A549 (cell line): ENCODE data around the gene BLCAP. TPM values are rescaled to one million over a fixed set of nuclear protein-coding genes. Genes with fewer than 3 reads are reported as not detected.

Experiments
- ATAC-seq, 2 experiments: fragments of 200-7000 bp in 1 of 2; fragments of >200 bp in 1 of 2; cut with Nextera tagmentation in 1 of 2; cut with Tn5 transposase in 1 of 2; 3 replicates each; pipeline versions ENCODE4 v1.8.0 to v1.9.1; 2018 to 2020; ENCODE audit warnings: mild to moderate bottlenecking in 1 of 2, moderate library complexity in 1 of 2
- CTCF ChIA-PET: fragments of 300-600 bp; sonication (Branson Sonifier 250); formaldehyde crosslinking; extraction: SDS; loops from one replicate; lab custom pipeline; 2021; ENCODE audit warnings: antibody characterized with exemption, inconsistent platforms; lab: Yijun Ruan, JAX
- POLR2A ChIA-PET: fragments of 350-600 bp; formaldehyde crosslinking; extraction: SDS; loops from one replicate; lab custom pipeline; 2021; ENCODE audit warnings: antibody characterized with exemption, inconsistent platforms; lab: Yijun Ruan, JAX
- DNase-seq, 2 experiments: peaks; one replicate each; pipeline versions ENCODE4 v3.0.0 to v3.0.0-alpha.2; 2011 to 2016; ENCODE audit warnings: low read depth in 1 of 2, low spot score in 1 of 2
- FAIRE-seq: peaks from 2 replicates; lab custom pipeline; 2011; peaks lifted over from hg19 to GRCh38; lab: Jason Lieb, UNC
- H3K27ac ChIP-seq, 2 experiments: fragments of >200 bp; sonication (Bioruptor Twin); formaldehyde crosslinking; 3 replicates each; pipeline ENCODE4 v1.5.1; 2016 to 2017
- H3K4me1 ChIP-seq: fragments of >200 bp; sonication (Bioruptor Twin); formaldehyde crosslinking; 3 replicates; pipeline ENCODE4 v1.6.1; 2016
- H3K4me2 ChIP-seq: fragments of >200 bp; sonication (Bioruptor Twin); formaldehyde crosslinking; 3 replicates; pipeline ENCODE4 v1.6.1; 2016
- H3K4me3 ChIP-seq: fragments of >200 bp; sonication (Bioruptor Twin); formaldehyde crosslinking; 3 replicates; pipeline ENCODE4 v1.5.1; 2016
- H3K9me3 ChIP-seq: fragments of >200 bp; sonication (Bioruptor Twin); formaldehyde crosslinking; 3 replicates; pipeline ENCODE4 v1.6.1; 2016
- CHD2 ChIP-seq: fragments of 150-350 bp; IDR thresholded peaks from 2 replicates; pipeline ENCODE4 v1.6.1; 2014; ENCODE audit warnings: low read length; ENCODE audit not compliant: partially characterized antibody
- CTCF ChIP-seq: fragments of >200 bp; sonication (Bioruptor Twin); formaldehyde crosslinking; IDR thresholded peaks from 3 replicates; pipeline ENCODE4 v1.5.1; 2016
- ELK1 ChIP-seq: fragments of 150-350 bp; IDR thresholded peaks from 2 replicates; pipeline ENCODE4 v1.6.1; 2014; ENCODE audit warnings: low read depth, mild to moderate bottlenecking, low read length
- FOSB ChIP-seq: fragments of 250-450 bp; sonication (Bioruptor Pico); IDR thresholded peaks from 2 replicates; pipeline ENCODE4 v1.5.0; 2020; ENCODE audit warnings: mild to moderate bottlenecking, moderate library complexity
- FOXS1 ChIP-seq: fragments of 250-450 bp; sonication (Bioruptor Pico); IDR thresholded peaks from 2 replicates; pipeline ENCODE4 v1.5.0; 2020; ENCODE audit warnings: mild to moderate bottlenecking, moderate library complexity
- HMGXB4 ChIP-seq: fragments of 250-450 bp; sonication (Bioruptor Pico); IDR thresholded peaks from 2 replicates; pipeline ENCODE4 v1.5.0; 2021; ENCODE audit warnings: mild to moderate bottlenecking, moderate library complexity, borderline replicate concordance
- KDM5A ChIP-seq: fragments of 200-600 bp; sonication (generic); IDR thresholded peaks from 2 replicates; pipeline ENCODE4 v1.6.1; 2016; ENCODE audit warnings: antibody characterized with exemption, mild to moderate bottlenecking
- MAZ ChIP-seq: fragments of 150-350 bp; IDR thresholded peaks from 2 replicates; pipeline ENCODE4 v1.6.1; 2014; ENCODE audit warnings: antibody characterized with exemption, low read depth, low read length, borderline replicate concordance
- NR3C1 ChIP-seq: fragments of >200 bp; sonication (Bioruptor Twin); formaldehyde crosslinking; IDR thresholded peaks from 3 replicates; pipeline ENCODE4 v1.6.1; 2017
- PHF8 ChIP-seq: fragments of 200-600 bp; sonication (generic); IDR thresholded peaks from 2 replicates; pipeline ENCODE4 v1.6.1; 2016; ENCODE audit warnings: low read depth, mild to moderate bottlenecking, antibody characterized with exemption, moderate library complexity, borderline replicate concordance
- RAD21 ChIP-seq, 2 experiments: fragments of >200 bp in 1 of 2; sonication (Bioruptor Twin) in 1 of 2; formaldehyde crosslinking in 1 of 2; IDR thresholded peaks in 1 of 2; conservative IDR thresholded peaks in 1 of 2; 2 replicates in 1 of 2; 3 replicates in 1 of 2; pipeline ENCODE4 v1.6.1; 2012 to 2018; ENCODE audit warnings: inconsistent platforms in 1 of 2
- RCOR1 ChIP-seq: fragments of 150-350 bp; IDR thresholded peaks from 2 replicates; pipeline ENCODE4 v1.6.1; 2014; ENCODE audit warnings: antibody characterized with exemption, low read length, low read depth
- REST ChIP-seq: fragments of 200-600 bp; sonication (generic); IDR thresholded peaks from 2 replicates; pipeline ENCODE4 v1.6.1; 2016; ENCODE audit warnings: antibody characterized with exemption, mild to moderate bottlenecking, moderate library complexity
- SREBF2 ChIP-seq: fragments of 450-650 bp; IDR thresholded peaks from 2 replicates; pipeline ENCODE4 v1.6.1; 2014; ENCODE audit warnings: mild to moderate bottlenecking, moderate library complexity
- USF2 ChIP-seq: fragments of 450-650 bp; IDR thresholded peaks from 2 replicates; pipeline ENCODE4 v1.6.1; 2014; ENCODE audit warnings: antibody characterized with exemption
- ZC3H11A ChIP-seq: fragments of 450-650 bp; IDR thresholded peaks from 2 replicates; pipeline ENCODE4 v1.6.1; 2014; ENCODE audit warnings: antibody characterized with exemption, mild to moderate bottlenecking
- ZFP36 ChIP-seq: fragments of 450-650 bp; IDR thresholded peaks from 2 replicates; pipeline ENCODE4 v1.6.1; 2014; ENCODE audit warnings: borderline replicate concordance; ENCODE audit not compliant: partially characterized antibody
- ZNF302 ChIP-seq: fragments of 250-450 bp; sonication (Bioruptor Pico); IDR thresholded peaks from 2 replicates; pipeline ENCODE4 v1.9.0; 2021; ENCODE audit warnings: inconsistent platforms, mild to moderate bottlenecking, moderate library complexity
- WGBS: methylation state at CpG from one replicate; pipeline ENCODE4 v1.1.6; 2017; ENCODE audit errors: missing lambda C conversion rate; 5-methylcytosine and 5-hydroxymethylcytosine counted together
- polyA plus RNA-seq, 4 experiments: library from polyadenylated mRNA; depleted of rRNA in 3 of 4; stranded (reverse); fragments of >200 nt; fragmentation: RNase III in 1 of 4; extraction: RNeasy Plus Mini Kit Qiagen cat#74134 plus additional on column Dnase treatment in 1 of 4; gene quantifications; 2 replicates in 3 of 4; 3 replicates in 1 of 4; pipeline ENCODE4 v1.2.3, GENCODE V29; 2011 to 2017

The BLCAP gene
- polyA plus RNA-seq, 2 of the 4 experiments (the other 2 are of a cell fraction) = 30.3 to 49.0 TPM

- ATAC-seq (peak in 1 of 2 experiments; percentile 28; a peak in 3 of 6 replicates), FAIRE-seq (no peak), DNase-seq (no peak)
- Histone ChIP-seq H3K4me2 (peak overlapping the region; percentile 68), H3K4me3 (no peak overlapping the region), H3K9me3 (peaks cover 10% of the 10 kb centered on the region; the same call in 2 of the 3 replicates), H3K27ac (0 out of 6 replicates have a peak overlapping the region, but pooled peaks of 1 of the 2 experiments have one; percentile 37), H3K4me1 (peaks cover 5% of the 10 kb centered on the region; the same call in 1 of the 3 replicates)
- CTCF ChIA-PET = interaction anchor here (0.6 to 5.0 kb wide), 120 partner anchors 9 to 1430 kb away, joined by 3 to 51 read pairs (median 4); partner anchors contain the start of genes BPI, CTNNBL1 and RPRD1B
- TF ChIP-seq RAD21 (conservative IDR thresholded peaks at IDR 0.05 in 1 of 2, IDR thresholded peaks at IDR 0.05 in 1 of 2) = no peak
- TF ChIP-seq HMGXB4 (CRISPR knock-in tag) = no peak
- no peak for TF ChIP-seq RCOR1
- TF ChIP-seq ELK1 = no peak
- WGBS = 34% methylated on average over 6 of the region's 19 CpGs
- POLR2A ChIA-PET = no interaction called here
These were observed 36.3 kb upstream of the BLCAP start for GRCh38 chr20:37564016-37564387.

GRCh38 chr20:37562695-37563480 is 35.2 kb upstream of the BLCAP start:
- no peak for DNase-seq
- H3K9me3 ChIP-seq = no peaks in the 10 kb centered on the region
- no peak for ATAC-seq
- H3K4me2 ChIP-seq = no peak overlapping the region
- no peak for TF ChIP-seq ZFP36
- no peak for TF ChIP-seq NR3C1
- no peak for TF ChIP-seq ZNF302 (CRISPR knock-in tag)
- no peak for TF ChIP-seq REST
- TF ChIP-seq USF2 = no peak
- TF ChIP-seq MAZ = no peak
- no peak for TF ChIP-seq FOXS1
- no peak for TF ChIP-seq ZC3H11A
- no peak for TF ChIP-seq KDM5A
- no peak for TF ChIP-seq CHD2
- TF ChIP-seq PHF8 = no peak
- TF ChIP-seq CTCF = no peak
- no peak for TF ChIP-seq SREBF2
- no peak for TF ChIP-seq FOSB (CRISPR knock-in tag)
- peaks cover 5% of the 10 kb centered on the region; the same call in 1 of the 3 replicates for H3K4me1 ChIP-seq
- 35% methylated on average over 3 of the region's 3 CpGs for WGBS
- POLR2A ChIA-PET = no interaction called here
- no peak overlapping the region for H3K4me3 ChIP-seq
- CTCF ChIA-PET = interaction anchor here (1.1 to 5.0 kb wide), 9 partner anchors 12 to 846 kb away, joined by 3 to 51 read pairs (median 9); no protein-coding TSS in a partner anchor
- FAIRE-seq = no peak
- no peak overlapping the region for H3K27ac ChIP-seq
